DMS 273 treated with DMSO at 0.1 percent for 48 hours (cell line): ENCODE measurements around the gene ITGA11.

Experiments
- DNase-seq: peaks from one replicate; lab custom pipeline; 2025; lab: John Stamatoyannopoulos, UW

ITGA11 gene

GRCh38 chr15:68328964-68329363 lies 103.0 kb downstream of the ITGA11 start:
- DNase-seq = no peak

GRCh38 chr15:68328443-68328842 lies 103.5 kb downstream of the ITGA11 start:
- no peak for DNase-seq

GRCh38 chr15:68326711-68327354 lies 105.1 kb downstream of the ITGA11 start:
- no peak for DNase-seq

- DNase-seq = no peak
Observed at GRCh38 chr15:68325726-68326125, 106.2 kb downstream of the ITGA11 start.

GRCh38 chr15:68322796-68323195 lies 109.2 kb downstream of the ITGA11 start:
- DNase-seq = no peak

GRCh38 chr15:68321229-68321628 lies 110.7 kb downstream of the ITGA11 start:
- no peak for DNase-seq

- no peak for DNase-seq
Observed at GRCh38 chr15:68319997-68320396, 112.0 kb downstream of the ITGA11 start.

- DNase-seq = no peak
Observed at GRCh38 chr15:68318931-68319909, 112.7 kb downstream of the ITGA11 start.

- DNase-seq = no peak
Observed at GRCh38 chr15:68318008-68318835, 113.7 kb downstream of the ITGA11 start.

- no peak for DNase-seq
Observed at GRCh38 chr15:68317281-68318007, 114.5 kb downstream of the ITGA11 start.

GRCh38 chr15:68316061-68316804 lies 115.7 kb downstream of the ITGA11 start:
- no peak for DNase-seq

GRCh38 chr15:68315495-68316031 lies 116.4 kb downstream of the ITGA11 start:
- DNase-seq = no peak

GRCh38 chr15:68315035-68315434 lies 116.9 kb downstream of the ITGA11 start:
- DNase-seq = no peak

GRCh38 chr15:68314563-68314962 lies 117.4 kb downstream of the ITGA11 start:
- no peak for DNase-seq

GRCh38 chr15:68313501-68314410 lies 118.2 kb downstream of the ITGA11 start:
- no peak for DNase-seq

GRCh38 chr15:68312701-68313204 lies 119.2 kb downstream of the ITGA11 start:
- no peak for DNase-seq

GRCh38 chr15:68311859-68312557 lies 120.0 kb downstream of the ITGA11 start:
- DNase-seq = no peak

- no peak for DNase-seq
Observed at GRCh38 chr15:68311464-68311835, 120.5 kb downstream of the ITGA11 start.
